Prostate gland (tissue), 2 donors: ENCODE measurements around the gene DDX50.
"Not testable (repeated sequence)": the region's sequence is repeated elsewhere in the genome, so short reads cannot be mapped to it uniquely, and the experiment has no call there.

Experiments used
- POLR2A ChIP-seq: fragments of 450-650 bp; IDR thresholded peaks from one replicate; pipeline ENCODE4 v1.6.1; 2016; ENCODE audit warnings: antibody characterized with exemption, mild to moderate bottlenecking
- POLR2AphosphoS5 ChIP-seq: sonication (generic); formaldehyde crosslinking; IDR thresholded peaks from one replicate; pipeline ENCODE4 v1.6.1; 2017; ENCODE audit warnings: antibody characterized with exemption
- TF ChIP-seq, protein P1 (sequence below), 4 experiments: fragments of 200-600 bp in 2 of 4; fragments of 450-650 bp in 2 of 4; sonication (generic) in 2 of 4; IDR thresholded peaks; 1 replicate in 3 of 4; 2 replicates in 1 of 4; pipeline ENCODE4 v1.5.1; 2016 to 2019; ENCODE audit warnings: antibody characterized with exemption in 4 of 4, mild to moderate bottlenecking in 2 of 4, moderate library complexity in 2 of 4

DNA sequence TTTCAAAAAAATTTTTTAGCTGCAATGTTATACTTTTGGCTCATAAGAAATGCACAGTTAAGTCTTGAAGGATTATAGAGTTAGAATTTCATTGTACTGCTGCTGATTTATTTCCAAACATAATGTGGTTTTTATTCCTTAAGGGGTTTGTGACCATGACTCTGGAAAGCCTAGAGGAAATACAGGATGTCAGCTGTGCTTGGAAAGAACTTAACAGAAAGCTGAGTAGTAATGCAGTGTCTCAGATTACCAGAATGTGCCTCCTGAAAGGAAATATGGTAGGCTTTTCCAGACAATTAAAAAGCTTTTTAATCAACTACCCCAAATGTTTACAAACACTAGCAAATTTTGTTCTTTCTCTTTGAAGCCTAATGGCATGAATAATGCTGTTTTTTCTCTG, 39.8 kb downstream of the DDX50 start:
- TF ChIP-seq, protein P1, sequence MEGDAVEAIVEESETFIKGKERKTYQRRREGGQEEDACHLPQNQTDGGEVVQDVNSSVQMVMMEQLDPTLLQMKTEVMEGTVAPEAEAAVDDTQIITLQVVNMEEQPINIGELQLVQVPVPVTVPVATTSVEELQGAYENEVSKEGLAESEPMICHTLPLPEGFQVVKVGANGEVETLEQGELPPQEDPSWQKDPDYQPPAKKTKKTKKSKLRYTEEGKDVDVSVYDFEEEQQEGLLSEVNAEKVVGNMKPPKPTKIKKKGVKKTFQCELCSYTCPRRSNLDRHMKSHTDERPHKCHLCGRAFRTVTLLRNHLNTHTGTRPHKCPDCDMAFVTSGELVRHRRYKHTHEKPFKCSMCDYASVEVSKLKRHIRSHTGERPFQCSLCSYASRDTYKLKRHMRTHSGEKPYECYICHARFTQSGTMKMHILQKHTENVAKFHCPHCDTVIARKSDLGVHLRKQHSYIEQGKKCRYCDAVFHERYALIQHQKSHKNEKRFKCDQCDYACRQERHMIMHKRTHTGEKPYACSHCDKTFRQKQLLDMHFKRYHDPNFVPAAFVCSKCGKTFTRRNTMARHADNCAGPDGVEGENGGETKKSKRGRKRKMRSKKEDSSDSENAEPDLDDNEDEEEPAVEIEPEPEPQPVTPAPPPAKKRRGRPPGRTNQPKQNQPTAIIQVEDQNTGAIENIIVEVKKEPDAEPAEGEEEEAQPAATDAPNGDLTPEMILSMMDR (IDR thresholded peaks at IDR 0.05): not testable (repeated sequence)
- not testable (repeated sequence) for TF ChIP-seq POLR2A, POLR2AphosphoS5
